ENCODE measurements around the gene SLC29A4. TPM values are rescaled to one million over a fixed set of nuclear protein-coding genes. Genes with fewer than 3 reads are reported as not detected.

SLC29A4 gene
- total RNA-seq, 6 experiments from 2014 or later, result 1.5 to 7.7 (median 3.9) TPM

- H3K36me3 ChIP-seq, result peaks cover 0 to 43% (median 11%) of the 10 kb centered on the region in 4 donors
Observed at GRCh38 chr7:5352440-5353010, 69.8 kb downstream of the SLC29A4 start.

DNA sequence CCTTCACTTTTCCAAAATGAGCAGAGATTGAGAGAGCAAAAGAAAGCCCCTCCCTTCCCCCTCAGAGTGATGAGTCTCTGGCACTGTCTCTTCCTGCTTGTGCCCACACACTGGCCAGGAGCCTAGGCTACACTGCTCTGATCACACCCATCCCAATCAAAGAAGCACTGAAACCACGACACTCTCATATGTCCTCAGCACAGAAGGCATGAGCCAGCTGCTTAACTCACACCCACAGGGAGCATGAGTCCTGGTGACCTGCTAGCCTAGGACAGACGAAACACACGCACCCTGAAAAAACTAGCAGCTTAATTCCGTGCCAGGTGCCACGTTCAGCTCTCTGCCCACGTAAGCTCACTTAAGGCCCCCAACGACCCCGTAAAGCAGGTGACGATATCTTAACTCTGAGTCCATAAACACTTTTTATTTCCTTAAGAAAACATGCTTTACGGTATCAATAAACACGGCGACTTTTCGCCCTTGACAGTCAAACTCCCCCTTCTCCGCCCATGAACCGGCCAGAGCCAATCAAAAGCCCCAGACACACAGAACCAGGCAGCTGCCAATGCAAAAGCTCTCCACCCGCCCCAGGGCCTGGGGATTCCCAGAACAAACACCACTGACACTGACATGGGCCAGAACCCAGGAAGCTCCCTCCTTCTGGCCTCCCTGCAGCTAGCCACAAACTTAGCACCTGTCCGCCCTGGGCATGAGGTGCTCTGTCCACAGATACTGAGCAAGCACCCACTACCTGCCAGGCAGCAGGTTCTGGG, 71.9 kb downstream of the SLC29A4 start:
- peaks cover 2 to 25% (median 14%) of the 10 kb centered on the region in 4 donors for H3K4me1 ChIP-seq
- no peak overlapping the region for H3K4me3 ChIP-seq
- H3K36me3 ChIP-seq, result peaks cover 6 to 58% (median 25%) of the 10 kb centered on the region in 4 donors
- H3K9me3 ChIP-seq, result no peaks in the 10 kb centered on the region
- DNase-seq (peak; percentile 74 to 80 (median 77)), ATAC-seq (peak; percentile 77 to 91 (median 82))
- peak overlapping the region in 2 of 3 donors; percentile 0 to 13 for H3K27ac ChIP-seq
- 7% methylated on average over 14 of the region's 17 CpGs for WGBS (ENCODE audit: insufficient coverage, low coverage, low lambda C conversion rate, missing lambda C conversion rate)
- TF ChIP-seq CTCF (IDR thresholded peaks at IDR 0.05) (no peak), POLR2A (IDR thresholded peaks at IDR 0.05) (no peak)
- H3K27me3 ChIP-seq, result no peaks in the 10 kb centered on the region
- intact Hi-C loops (cut with DNase I), result no loop called here

More at GRCh38 chr7:5352440-5353010, 69.8 kb downstream of the SLC29A4 start:
- TF ChIP-seq CTCF (IDR thresholded peaks at IDR 0.05) (no peak), POLR2A (IDR thresholded peaks at IDR 0.05) (no peak)
- Histone ChIP-seq H3K27me3 (no peaks in the 10 kb centered on the region), H3K9me3 (no peaks in the 10 kb centered on the region), H3K4me3 (no peak overlapping the region), H3K27ac (no peak overlapping the region), H3K4me1 (peaks cover 2 to 25% (median 14%) of the 10 kb centered on the region in 4 donors)
- intact Hi-C loops (cut with DNase I), result no loop called here
- ATAC-seq (no peak), DNase-seq (no peak)
- 100% methylated on average over 1 of the region's 19 CpGs for WGBS (ENCODE audit: insufficient coverage, low coverage, low lambda C conversion rate, missing lambda C conversion rate)

Other genes with a start within 250 kb of the SLC29A4 start
- 1 to 10 TPM; 4.0 to 6.9 (median 5.1) TPM for gene RBAK, start 237.1 kb upstream of the SLC29A4 start, total RNA-seq
- 10 to 100 TPM; 30.3 to 39.5 (median 33.4) TPM for gene WIPI2, start 92.7 kb upstream of the SLC29A4 start, total RNA-seq
- 10 to 100 TPM; 27.0 to 36.9 (median 30.5) TPM for gene TNRC18, start 140.9 kb downstream of the SLC29A4 start, total RNA-seq
- 1 to 10 TPM; 3.5 to 8.5 (median 4.7) TPM for gene FBXL18, start 230.9 kb downstream of the SLC29A4 start, total RNA-seq
- gene ACTB, start 247.7 kb downstream of the SLC29A4 start, total RNA-seq, result 1,000 to 10,000 TPM; 1,195 to 2,421 (median 1,468) TPM